Muscle of leg (tissue), 11 donors: Measurements from ENCODE around the gene HS3ST5. TPM values are rescaled to one million over a fixed set of nuclear protein-coding genes. Genes with fewer than 3 reads are reported as not detected.
"Not testable (repeated sequence)": the region's sequence is repeated elsewhere in the genome, so short reads cannot be mapped to it uniquely, and the experiment has no call there.

Experiments used
- DNase-seq: peaks from one replicate; pipeline ENCODE4 v3.0.0; 2013
- H3K27ac ChIP-seq: one replicate; pipeline ENCODE4 v1.5.1; 2013; ENCODE audit warnings: mild to moderate bottlenecking, low read length, control low read depth
- H3K27me3 ChIP-seq: one replicate; pipeline ENCODE4 v1.6.1; 2013; ENCODE audit warnings: low read length; ENCODE audit not compliant: control insufficient read depth, insufficient read depth
- H3K36me3 ChIP-seq: one replicate; pipeline ENCODE4 v1.6.1; 2013; ENCODE audit warnings: low read length; ENCODE audit not compliant: control insufficient read depth, insufficient read depth
- H3K4me1 ChIP-seq: one replicate; pipeline ENCODE4 v1.6.1; 2013; ENCODE audit warnings: low read length; ENCODE audit not compliant: control insufficient read depth, insufficient read depth
- H3K4me3 ChIP-seq: one replicate; pipeline ENCODE4 v1.5.1; 2013; ENCODE audit warnings: low read length, control low read depth
- H3K9me3 ChIP-seq: replicated peaks from 2 replicates; pipeline ENCODE4 v1.6.1; 2013; ENCODE audit warnings: low read depth, low read length; ENCODE audit not compliant: control insufficient read depth
- WGBS: methylation state at CpG from one replicate; pipeline ENCODE4 v1.1.5; 2013; ENCODE audit warnings: missing lambda C conversion rate; ENCODE audit not compliant: insufficient coverage; 5-methylcytosine and 5-hydroxymethylcytosine counted together
- polyA plus RNA-seq, 8 donors: library from polyadenylated mRNA; unstranded; fragments of 120-200 nt; gene quantifications; one replicate each; pipeline versions ENCODE4 v1.2.1 to v1.2.3, GENCODE V29; 2013; ENCODE audit warnings: inconsistent platforms in 1 of 8, low replicate concordance in 1 of 8; ENCODE audit not compliant: insufficient read length in 8 of 8, insufficient read depth in 1 of 8
- total RNA-seq: library from RNA; stranded (reverse); fragments of 120-200 nt; gene quantifications from one replicate; pipeline ENCODE4 v1.2.4, GENCODE V29; 2013

HS3ST5 gene
- total and polyA plus RNA-seq, 9 donors: 0.22 to 1.0 (median 0.64) TPM

GRCh38 chr6:114083251-114083650, 259.6 kb downstream of the HS3ST5 start:
- no CpG with 5 or more reads among the region's 3 CpGs for WGBS
- DNase-seq: no peak
- no peak overlapping the region for H3K27ac ChIP-seq
- no peak overlapping the region for H3K4me3 ChIP-seq
- no peaks in the 10 kb centered on the region for H3K4me1 ChIP-seq
- no peaks in the 10 kb centered on the region for H3K27me3 ChIP-seq
- no peaks in the 10 kb centered on the region for H3K9me3 ChIP-seq
- H3K36me3 ChIP-seq: no peaks in the 10 kb centered on the region

- Histone ChIP-seq H3K27ac (no peak overlapping the region), H3K36me3 (no peaks in the 10 kb centered on the region), H3K27me3 (no peaks in the 10 kb centered on the region), H3K4me3 (no peak overlapping the region), H3K4me1 (no peaks in the 10 kb centered on the region), H3K9me3 (no peaks in the 10 kb centered on the region)
- 85% methylated on average over 2 of the region's 3 CpGs for WGBS
- no peak for DNase-seq
These were observed 261.1 kb downstream of the HS3ST5 start for GRCh38 chr6:114081730-114082129.

GRCh38 chr6:114080891-114081510, 261.8 kb downstream of the HS3ST5 start:
- H3K36me3 ChIP-seq: no peaks in the 10 kb centered on the region
- no CpG with 5 or more reads among the region's 3 CpGs for WGBS
- H3K27me3 ChIP-seq: no peaks in the 10 kb centered on the region

GRCh38 chr6:114080410-114080809, 262.4 kb downstream of the HS3ST5 start:
- not testable (repeated sequence) for H3K27me3 ChIP-seq, DNase-seq, H3K36me3 ChIP-seq, H3K27ac ChIP-seq, H3K9me3 ChIP-seq, H3K4me1 ChIP-seq, H3K4me3 ChIP-seq
- no CpG with 5 or more reads among the region's 1 CpG for WGBS

More at GRCh38 chr6:114080891-114081510, 261.8 kb downstream of the HS3ST5 start:
- Histone ChIP-seq H3K27ac (no peak overlapping the region), H3K4me1 (no peaks in the 10 kb centered on the region), H3K9me3 (no peaks in the 10 kb centered on the region), H3K4me3 (no peak overlapping the region)
- no peak for DNase-seq

GRCh38 chr6:114075777-114076176, 267.0 kb downstream of the HS3ST5 start:
- H3K4me3 ChIP-seq: no peak overlapping the region
- no peak overlapping the region for H3K27ac ChIP-seq
- H3K27me3 ChIP-seq: no peaks in the 10 kb centered on the region
- no peak for DNase-seq
- no peaks in the 10 kb centered on the region for H3K4me1 ChIP-seq
- H3K36me3 ChIP-seq: no peaks in the 10 kb centered on the region
- H3K9me3 ChIP-seq: no peaks in the 10 kb centered on the region
- no CpG with 5 or more reads among the region's 3 CpGs for WGBS

GRCh38 chr6:114075300-114075699, 267.5 kb downstream of the HS3ST5 start:
- 100% methylated on average over 1 of the region's 4 CpGs for WGBS
- H3K27ac ChIP-seq: no peak overlapping the region
- H3K4me1 ChIP-seq: no peaks in the 10 kb centered on the region
- H3K36me3 ChIP-seq: no peaks in the 10 kb centered on the region
- H3K4me3 ChIP-seq: no peak overlapping the region
- H3K9me3 ChIP-seq: no peaks in the 10 kb centered on the region
- no peak for DNase-seq
- H3K27me3 ChIP-seq: no peaks in the 10 kb centered on the region

- Histone ChIP-seq H3K27ac (peak overlapping the region; percentile 85), H3K4me3 (no peak overlapping the region), H3K9me3 (no peaks in the 10 kb centered on the region), H3K27me3 (no peaks in the 10 kb centered on the region), H3K36me3 (no peaks in the 10 kb centered on the region), H3K4me1 (peaks cover 2% of the 10 kb centered on the region)
- DNase-seq: peak; percentile 94
- no CpG with 5 or more reads among the region's 3 CpGs for WGBS
These were observed 274.1 kb downstream of the HS3ST5 start for GRCh38 chr6:114068771-114069170.

- H3K27ac ChIP-seq: peak overlapping the region; percentile 85
- DNase-seq: peak; percentile 93
- H3K4me1 ChIP-seq: peaks cover 2% of the 10 kb centered on the region
- no CpG with 5 or more reads among the region's 2 CpGs for WGBS
- no peaks in the 10 kb centered on the region for H3K9me3 ChIP-seq
- H3K4me3 ChIP-seq: peak overlapping the region; percentile 9
- no peaks in the 10 kb centered on the region for H3K27me3 ChIP-seq
- H3K36me3 ChIP-seq: no peaks in the 10 kb centered on the region
These were observed 274.7 kb downstream of the HS3ST5 start for GRCh38 chr6:114068116-114068515.

GRCh38 chr6:114064862-114065261, 278.0 kb downstream of the HS3ST5 start:
- H3K27me3 ChIP-seq: no peaks in the 10 kb centered on the region
- 66% methylated on average over 2 of the region's 2 CpGs for WGBS
- no peaks in the 10 kb centered on the region for H3K36me3 ChIP-seq
- no peak overlapping the region for H3K27ac ChIP-seq
- H3K4me1 ChIP-seq: peaks cover 2% of the 10 kb centered on the region
- no peak overlapping the region for H3K4me3 ChIP-seq
- no peak for DNase-seq
- H3K9me3 ChIP-seq: no peaks in the 10 kb centered on the region

- no peak overlapping the region for H3K27ac ChIP-seq
- H3K36me3 ChIP-seq: no peaks in the 10 kb centered on the region
- WGBS: no CpG with 5 or more reads among the region's 1 CpG
- H3K4me3 ChIP-seq: no peak overlapping the region
- no peak for DNase-seq
- no peaks in the 10 kb centered on the region for H3K27me3 ChIP-seq
- H3K4me1 ChIP-seq: peaks cover 2% of the 10 kb centered on the region
- no peaks in the 10 kb centered on the region for H3K9me3 ChIP-seq
These were observed 278.9 kb downstream of the HS3ST5 start for GRCh38 chr6:114063956-114064355.

- Histone ChIP-seq H3K36me3 (no peaks in the 10 kb centered on the region), H3K27me3 (no peaks in the 10 kb centered on the region), H3K9me3 (no peaks in the 10 kb centered on the region), H3K4me1 (no peaks in the 10 kb centered on the region), H3K27ac (no peak overlapping the region), H3K4me3 (no peak overlapping the region)
- whole genome bisulfite sequencing: 93% methylated on average over 4 of the region's 5 CpGs
- DNase-seq: no peak
These were observed 280.6 kb downstream of the HS3ST5 start for GRCh38 chr6:114062199-114062598.
